NCI-H460 (cell line): ENCODE results near the gene PCDHGA4. TPM values are rescaled to one million over a fixed set of nuclear protein-coding genes. Genes with fewer than 3 reads are reported as not detected.
"Not testable (repeated sequence)": the region's sequence is repeated elsewhere in the genome, so short reads cannot be mapped to it uniquely, and the experiment has no call there.

Source experiments
- DNase-seq: peaks from one replicate; pipeline ENCODE4 v3.0.0-alpha.2; 2016; ENCODE audit warnings: low read depth; ENCODE audit errors: extremely low read depth
- polyA plus RNA-seq: library from polyadenylated mRNA; depleted of rRNA; stranded (reverse); fragments of >200 nt; gene quantifications from 2 replicates; pipeline ENCODE4 v1.2.3, GENCODE V29; 2014; cell fraction: nucleus; rRNA removed
- total RNA-seq: library from RNA; depleted of rRNA; stranded (reverse); fragments of >200 nt; shearing (Covaris generic); gene quantifications from 2 replicates; pipeline ENCODE4 v1.2.3, GENCODE V29; 2014; rRNA removed

Gene PCDHGA4
- total RNA-seq, result 0.79 and 1.3 TPM in 2 replicates
- polyA plus RNA-seq, result 0.38 and 0.49 TPM in 2 replicates

- DNase-seq, result no peak
Observed at GRCh38 chr5:141354900-141355469, at the start of gene PCDHGA4. Gene PCDHGA4 (plus strand): TSS chr5:141355021. CDS start chr5:141355108, 87 bp downstream.

DNA sequence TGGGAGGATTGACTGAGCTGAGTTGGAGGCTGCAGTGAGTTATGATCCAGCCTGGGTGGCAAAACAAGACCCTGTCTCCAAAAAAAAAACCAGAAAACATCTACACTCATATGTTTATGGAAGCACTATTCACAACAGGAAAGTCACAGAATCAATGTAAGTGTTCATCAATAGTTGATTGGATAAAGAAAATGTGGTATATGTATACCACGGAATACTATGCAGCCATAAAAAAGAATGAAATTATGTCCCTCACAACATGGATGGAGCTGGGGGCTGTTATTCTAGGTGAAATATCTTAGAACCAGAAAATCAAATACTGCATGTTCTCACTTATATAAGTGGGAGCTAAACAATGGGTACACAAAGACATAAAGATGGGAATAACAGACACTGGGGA lies 48.2 kb upstream of the PCDHGA4 start:
- DNase-seq, result no peak

DNA sequence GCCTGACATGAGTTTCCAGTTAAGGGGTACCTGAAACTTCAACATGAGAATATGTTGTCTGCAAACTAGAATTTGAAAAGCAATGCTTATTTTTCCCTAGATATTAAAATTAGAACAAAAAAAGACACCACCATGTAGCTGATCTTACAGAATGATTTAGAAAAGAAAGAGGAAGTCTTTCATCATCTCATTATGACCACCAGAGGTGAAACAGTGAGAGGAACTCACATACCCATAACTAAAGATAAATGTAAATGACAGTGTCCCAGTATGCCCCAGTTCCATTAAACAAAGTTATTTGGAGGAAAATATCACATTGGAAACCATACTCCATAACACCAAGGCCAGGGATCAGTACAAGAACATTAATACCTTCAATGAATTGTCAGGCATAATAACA lies 41.1 kb upstream of the PCDHGA4 start:
- no peak for DNase-seq

- not testable (repeated sequence) for DNase-seq
Observed at GRCh38 chr5:141316963-141317362, 37.9 kb upstream of the PCDHGA4 start.

DNA sequence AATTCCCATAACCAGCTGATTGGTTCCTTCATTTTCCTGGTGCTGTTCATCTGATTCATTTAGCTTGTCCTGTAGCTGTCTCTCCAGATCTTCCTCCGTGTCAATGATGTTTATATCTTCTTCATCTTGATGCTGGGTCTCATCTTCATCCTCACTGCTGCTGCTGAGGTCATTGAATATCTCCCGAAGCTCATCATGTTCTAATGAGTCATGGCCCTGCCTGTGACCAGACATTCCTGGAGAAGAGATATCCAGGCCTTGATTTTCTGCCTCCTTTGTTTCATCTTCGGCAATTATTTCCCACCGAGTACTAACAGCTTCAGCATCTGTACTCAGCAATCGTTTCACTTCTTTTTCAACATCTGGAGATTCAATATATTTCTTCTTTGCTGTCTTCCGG lies 35.6 kb upstream of the PCDHGA4 start:
- no peak for DNase-seq

DNA sequence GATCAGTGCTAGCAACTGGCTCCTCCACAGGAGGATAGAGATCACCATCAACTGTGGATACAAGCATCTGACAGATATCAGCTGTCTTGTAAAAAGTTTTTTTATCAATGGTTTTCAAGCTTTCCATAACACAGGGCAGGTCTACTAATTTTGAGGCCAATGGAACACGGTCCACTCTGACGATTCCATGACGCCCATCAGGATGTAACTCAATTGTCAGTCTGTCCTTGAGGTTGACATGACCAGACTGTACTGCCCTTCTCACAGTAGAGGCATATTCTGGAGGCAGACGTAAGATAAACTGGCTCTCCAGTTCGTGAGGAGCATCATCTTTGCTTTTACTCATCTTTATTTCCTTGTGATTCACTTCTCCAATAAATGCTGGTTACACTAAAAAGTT lies 35.1 kb upstream of the PCDHGA4 start:
- DNase-seq, result no peak

GRCh38 chr5:141320225-141321169 lies 34.3 kb upstream of the PCDHGA4 start, which contains the start of gene TAF7:
Gene TAF7 (minus strand): TSS chr5:141320784. CDS start chr5:141320044, 740 bp downstream.
- peak; percentile 94 for DNase-seq

DNA sequence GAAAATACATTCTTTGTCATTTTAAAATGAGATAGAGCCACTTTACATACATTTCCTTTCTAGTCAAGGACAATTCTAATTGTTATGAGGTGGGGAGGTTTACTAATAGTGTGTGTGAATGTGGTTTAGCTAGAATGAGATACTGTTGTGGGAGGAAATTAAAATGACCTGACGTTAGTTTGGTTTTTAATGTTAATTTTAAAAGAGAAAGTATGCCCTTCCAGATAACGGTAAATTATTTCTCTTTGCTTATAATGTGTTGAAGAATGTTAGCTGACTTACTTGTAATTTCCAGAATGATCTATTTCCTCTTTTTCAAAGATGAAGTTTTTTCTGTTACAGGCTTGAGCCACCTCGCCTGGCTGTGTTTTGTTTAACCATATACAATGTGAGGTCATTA lies 32.6 kb upstream of the PCDHGA4 start:
- no peak for DNase-seq

DNA sequence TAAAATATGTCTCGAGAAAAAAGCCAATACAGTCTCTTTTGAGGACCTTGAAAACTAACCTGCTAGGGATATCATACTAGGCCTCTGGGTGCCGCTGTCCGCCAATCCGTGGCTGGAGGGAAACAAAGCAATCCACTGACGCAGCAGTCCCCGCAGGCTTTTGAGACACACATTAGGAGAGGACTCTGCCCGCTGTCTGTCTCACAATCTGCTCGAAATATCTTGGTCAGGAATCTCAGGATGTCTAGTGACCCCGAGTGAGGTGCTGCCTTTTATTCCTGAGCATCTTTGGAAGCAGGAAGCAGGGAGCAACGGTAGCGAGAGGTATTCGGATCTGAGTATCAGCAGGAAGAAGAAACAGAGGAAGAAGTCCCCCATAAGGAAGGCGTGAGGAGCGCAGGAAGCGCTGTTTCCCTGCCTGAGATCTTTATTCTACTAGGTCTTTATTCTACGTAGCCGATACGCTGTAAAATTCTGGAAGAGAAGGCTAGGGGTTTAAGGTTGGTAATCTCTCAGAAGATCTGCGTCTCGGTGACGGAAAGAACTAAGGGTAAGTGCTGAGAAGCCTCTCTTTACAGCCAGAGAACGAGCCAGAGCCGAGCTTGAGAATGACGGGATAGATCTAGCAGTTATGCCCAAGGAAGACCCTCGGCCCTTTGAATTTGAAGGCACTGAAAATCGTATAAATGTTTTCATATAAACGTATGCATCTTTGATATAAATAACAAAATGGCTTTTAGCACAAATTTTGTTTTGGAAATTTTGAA lies 28.6 kb upstream of the PCDHGA4 start:
- peak; percentile 80 for DNase-seq

DNA sequence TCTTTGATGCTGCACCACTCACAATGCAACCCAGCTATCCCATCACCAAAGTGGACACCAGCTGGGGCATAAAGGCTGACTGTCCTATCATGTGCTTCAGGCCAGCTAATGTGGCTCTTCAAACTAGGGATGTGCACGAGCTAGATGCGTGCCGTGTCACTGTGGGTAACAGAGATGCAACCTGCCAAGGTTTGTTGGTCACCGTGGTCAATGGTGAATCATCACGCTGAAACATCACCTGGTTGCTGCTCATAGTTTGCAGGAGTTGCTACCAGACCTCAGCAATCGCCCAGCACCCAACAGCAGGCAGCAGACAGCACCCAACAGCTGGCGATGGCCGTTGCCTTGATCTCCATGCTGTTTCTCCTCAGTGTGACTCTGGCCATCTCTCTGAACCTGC lies 26.6 kb upstream of the PCDHGA4 start:
- DNase-seq, result no peak

GRCh38 chr5:141330299-141331080 lies 24.3 kb upstream of the PCDHGA4 start, which contains the start of gene PCDHGA1:
Gene PCDHGA1 (plus strand): TSS chr5:141330514.
- peak; percentile 46 for DNase-seq

DNA sequence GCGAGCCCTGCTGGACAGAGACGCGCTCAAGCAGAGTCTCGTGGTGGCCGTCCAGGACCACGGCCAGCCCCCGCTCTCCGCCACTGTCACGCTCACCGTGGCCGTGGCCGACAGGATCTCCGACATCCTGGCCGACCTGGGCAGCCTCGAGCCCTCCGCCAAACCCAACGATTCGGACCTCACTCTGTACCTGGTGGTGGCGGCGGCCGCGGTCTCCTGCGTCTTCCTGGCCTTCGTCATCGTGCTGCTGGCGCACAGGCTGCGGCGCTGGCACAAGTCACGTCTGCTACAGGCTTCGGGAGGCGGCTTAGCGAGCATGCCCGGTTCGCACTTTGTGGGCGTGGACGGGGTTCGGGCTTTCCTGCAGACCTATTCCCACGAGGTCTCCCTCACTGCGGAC lies 22.2 kb upstream of the PCDHGA4 start:
- DNase-seq, result not testable (repeated sequence)

- no peak for DNase-seq
Observed at GRCh38 chr5:141338538-141339306, 16.1 kb upstream of the PCDHGA4 start, which contains the start of gene PCDHGA2. Gene PCDHGA2 (plus strand): TSS chr5:141338760.

DNA sequence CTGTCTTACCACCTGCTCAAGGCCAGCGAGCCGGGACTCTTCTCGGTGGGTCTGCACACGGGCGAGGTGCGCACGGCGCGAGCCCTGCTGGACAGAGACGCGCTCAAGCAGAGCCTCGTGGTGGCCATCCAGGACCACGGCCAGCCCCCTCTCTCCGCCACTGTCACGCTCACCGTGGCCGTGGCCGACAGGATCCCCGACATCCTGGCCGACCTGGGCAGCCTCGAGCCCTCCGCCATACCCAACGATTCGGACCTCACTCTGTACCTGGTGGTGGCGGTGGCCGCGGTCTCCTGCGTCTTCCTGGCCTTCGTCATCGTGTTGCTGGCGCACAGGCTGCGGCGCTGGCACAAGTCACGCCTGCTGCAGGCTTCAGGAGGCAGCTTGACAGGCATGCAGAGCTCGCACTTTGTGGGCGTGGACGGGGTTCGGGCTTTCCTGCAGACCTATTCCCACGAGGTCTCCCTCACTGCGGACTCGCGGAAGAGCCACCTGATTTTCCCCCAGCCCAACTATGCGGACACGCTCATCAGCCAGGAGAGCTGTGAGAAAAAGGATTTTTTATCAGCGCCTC lies 14.0 kb upstream of the PCDHGA4 start:
- DNase-seq, result not testable (repeated sequence)

DNA sequence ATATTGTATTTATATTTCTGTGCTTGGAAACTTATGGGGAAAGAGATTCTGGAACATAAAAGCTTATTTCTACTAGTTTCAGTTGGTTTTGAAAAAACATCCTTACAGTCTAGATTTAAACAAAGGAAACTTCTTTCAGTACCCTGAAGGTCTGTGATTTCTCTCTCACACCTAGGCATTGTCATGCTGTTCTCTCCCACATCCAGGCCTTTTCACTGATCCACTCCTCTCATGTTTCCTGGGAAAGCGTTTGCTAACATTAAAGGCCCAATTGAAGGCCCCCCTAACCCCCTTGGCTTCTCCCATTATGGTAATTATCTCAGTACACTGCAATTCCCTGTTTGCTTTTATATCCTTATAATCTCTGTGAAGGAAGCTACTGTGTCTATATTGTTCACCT lies 12.0 kb upstream of the PCDHGA4 start:
- DNase-seq, result no peak

DNA sequence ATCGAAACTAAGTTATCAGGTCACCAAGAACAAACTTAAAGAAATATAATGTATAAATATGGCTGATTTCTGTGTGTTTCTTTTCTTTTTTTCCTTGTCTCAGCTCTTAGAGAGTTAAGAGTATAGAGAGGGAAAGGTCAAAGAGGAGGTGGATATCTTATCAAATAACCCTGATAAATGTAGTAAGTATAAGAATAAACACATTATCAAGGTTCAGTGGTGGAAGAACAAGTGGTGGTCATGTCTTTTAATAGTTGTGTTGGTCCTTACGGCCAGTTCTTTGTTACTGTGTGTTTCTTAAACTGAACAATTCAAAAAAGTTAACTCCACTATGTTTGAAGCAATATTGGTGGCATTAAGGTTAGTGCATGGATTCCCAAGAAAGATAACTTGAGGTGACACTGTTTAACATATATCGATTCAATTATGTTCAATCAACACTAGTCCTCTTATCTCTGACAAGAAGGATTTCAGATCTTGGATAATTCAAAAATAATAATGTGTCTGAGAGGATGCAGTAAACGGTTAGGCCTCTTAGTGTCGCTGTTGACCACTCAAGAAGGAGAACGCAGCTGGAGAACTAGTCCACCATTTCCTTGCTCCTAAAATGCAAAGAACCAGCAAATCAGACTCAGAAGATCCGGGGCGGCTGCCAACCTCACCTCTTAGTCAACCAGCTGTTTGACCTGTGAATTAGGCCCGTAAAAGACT lies 11.4 kb upstream of the PCDHGA4 start, which contains the start of gene PCDHGA3:
PCDHGA3 (plus strand) TSS at position 588 of the 711 bp plus-strand sequence. CDS start 205 bp downstream, outside the sequence.
- DNase-seq, result no peak

GRCh38 chr5:141343953-141344463 lies 10.8 kb upstream of the PCDHGA4 start:
- no peak for DNase-seq

- DNase-seq, result no peak
Observed at GRCh38 chr5:141345327-141345726, 9.5 kb upstream of the PCDHGA4 start.
